MM.1S (cell line): ENCODE measurements around the gene TPX2.

Source experiments
- DNase-seq: peaks from one replicate; pipeline ENCODE4 v3.0.0-alpha.2; 2015
- H2AFZ ChIP-seq: fragments of 300-600 bp; sonication (generic); 2 replicates; pipeline ENCODE4 v1.6.0; 2016; ENCODE audit warnings: antibody characterized with exemption, low read length
- H3F3A ChIP-seq: fragments of 300-600 bp; sonication (generic); 2 replicates; pipeline ENCODE4 v1.6.1; 2016; ENCODE audit warnings: mild to moderate bottlenecking, antibody characterized with exemption, low read length, moderate library complexity, mixed read lengths; ENCODE audit not compliant: insufficient read depth
- H3K27ac ChIP-seq: fragments of 300-600 bp; sonication (generic); 2 replicates; pipeline ENCODE4 v1.5.1; 2016; ENCODE audit warnings: mild to moderate bottlenecking, low read length
- H3K27me3 ChIP-seq: fragments of 300-600 bp; sonication (generic); replicated peaks from 2 replicates; pipeline ENCODE4 v1.6.0; 2016; ENCODE audit warnings: low read length; ENCODE audit not compliant: insufficient read depth
- H3K36me3 ChIP-seq: fragments of 300-600 bp; sonication (generic); replicated peaks from 2 replicates; pipeline ENCODE4 v1.6.1; 2016; ENCODE audit warnings: mild to moderate bottlenecking, low read length, mixed read lengths; ENCODE audit not compliant: insufficient read depth
- H3K4me1 ChIP-seq: fragments of 300-600 bp; sonication (generic); 2 replicates; pipeline ENCODE4 v1.6.1; 2016; ENCODE audit warnings: low read length, mixed read lengths
- H3K4me2 ChIP-seq: fragments of 300-600 bp; sonication (generic); 2 replicates; pipeline ENCODE4 v1.6.0; 2016; ENCODE audit warnings: low read depth, low read length
- H3K4me3 ChIP-seq: fragments of 300-600 bp; sonication (generic); 2 replicates; pipeline ENCODE4 v1.5.1; 2016; ENCODE audit warnings: low read length, mixed read lengths
- H3K79me2 ChIP-seq: fragments of 300-600 bp; sonication (generic); 2 replicates; pipeline ENCODE4 v1.6.1; 2016; ENCODE audit warnings: mixed run types, low read length, mixed read lengths
- H3K9ac ChIP-seq: fragments of 300-600 bp; sonication (generic); 2 replicates; pipeline ENCODE4 v1.6.1; 2016; ENCODE audit warnings: low read length, mixed read lengths
- H3K9me2 ChIP-seq: fragments of 300-600 bp; sonication (generic); replicated peaks from 2 replicates; pipeline ENCODE4 v1.6.1; 2016; ENCODE audit warnings: mild to moderate bottlenecking, low read length, mixed read lengths; ENCODE audit not compliant: insufficient read depth
- H3K9me3 ChIP-seq: fragments of 300-600 bp; sonication (generic); replicated peaks from 2 replicates; pipeline ENCODE4 v1.6.1; 2016; ENCODE audit warnings: mild to moderate bottlenecking, low read length, mixed read lengths; ENCODE audit not compliant: insufficient read depth
- H4K20me1 ChIP-seq: fragments of 300-600 bp; sonication (generic); 2 replicates; pipeline ENCODE4 v1.6.1; 2016; ENCODE audit warnings: mild to moderate bottlenecking, low read length, moderate library complexity, mixed read lengths; ENCODE audit not compliant: insufficient read depth
- CTCF ChIP-seq: fragments of 300-600 bp; sonication (generic); IDR thresholded peaks from 2 replicates; pipeline ENCODE4 v1.5.1; 2016; ENCODE audit warnings: antibody characterized with exemption, low read length, mixed read lengths
- EZH2 ChIP-seq: fragments of 300-600 bp; sonication (generic); optimal IDR thresholded peaks from 2 replicates; pipeline ENCODE3; 2017; ENCODE audit warnings: low read depth, mild to moderate bottlenecking, antibody characterized with exemption, low read length, mixed read lengths
- EZH2phosphoT487 ChIP-seq: fragments of 300-600 bp; sonication (generic); IDR thresholded peaks from 2 replicates; pipeline ENCODE4 v1.6.1; 2018; ENCODE audit warnings: antibody characterized with exemption, low read length

Gene TPX2

GRCh38 chr20:31817461-31817860, 78.4 kb downstream of the TPX2 start:
- no peak overlapping the region for H3K4me2 ChIP-seq
- no peaks in the 10 kb centered on the region for H3K4me1 ChIP-seq
- H3K27me3 ChIP-seq = no peaks in the 10 kb centered on the region; the same call in 1 of the 2 replicates
- no peak for TF ChIP-seq CTCF
- no peak for TF ChIP-seq EZH2
- no peak for TF ChIP-seq EZH2phosphoT487
- H3K36me3 ChIP-seq = no peaks in the 10 kb centered on the region
- no peaks in the 10 kb centered on the region for H3K9me2 ChIP-seq
- H3K4me3 ChIP-seq = no peak overlapping the region
- H3K9me3 ChIP-seq = no peaks in the 10 kb centered on the region
- no peaks in the 10 kb centered on the region for H3K79me2 ChIP-seq
- H3F3A ChIP-seq = no peaks in the 10 kb centered on the region
- no peak overlapping the region for H3K27ac ChIP-seq
- no peak for DNase-seq
- H3K9ac ChIP-seq = no peak overlapping the region
- H4K20me1 ChIP-seq = no peaks in the 10 kb centered on the region
- no peak overlapping the region for H2AFZ ChIP-seq

DNA sequence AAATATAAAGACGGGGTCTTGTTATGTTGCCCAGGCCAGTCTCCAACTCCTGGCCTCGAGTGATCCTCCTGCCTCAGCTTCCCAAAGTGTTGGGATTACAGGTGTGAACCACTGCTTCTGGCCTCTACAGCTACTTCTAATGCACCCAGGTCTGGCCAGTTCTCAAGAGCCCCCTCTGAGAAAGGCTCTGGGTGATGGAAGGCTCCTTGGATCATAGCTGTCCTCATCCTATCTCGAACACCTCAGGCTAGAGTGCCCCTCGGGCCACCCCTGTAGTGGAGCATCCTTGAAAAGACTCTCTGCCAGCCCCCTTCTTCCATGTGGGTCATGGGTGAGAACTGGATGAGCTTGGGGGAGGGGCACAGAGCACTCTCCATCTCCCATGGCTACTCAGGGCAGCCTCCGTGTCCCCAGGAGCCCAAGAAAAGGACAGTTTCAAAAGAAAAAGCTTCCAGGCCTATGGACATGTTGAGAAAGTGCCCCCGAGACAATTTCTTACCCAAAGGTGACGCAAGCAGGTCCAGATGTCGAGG, 79.4 kb downstream of the TPX2 start:
- Histone ChIP-seq H3K79me2 (no peaks in the 10 kb centered on the region), H3K4me1 (peaks cover 6% of the 10 kb centered on the region), H2AFZ (no peak overlapping the region), H3K27me3 (no peaks in the 10 kb centered on the region; the same call in 1 of the 2 replicates), H3K4me2 (no peak overlapping the region), H3K4me3 (no peak overlapping the region), H3K9ac (no peak overlapping the region), H3K9me3 (no peaks in the 10 kb centered on the region), H3K27ac (no peak overlapping the region), H3K36me3 (no peaks in the 10 kb centered on the region), H3K9me2 (no peaks in the 10 kb centered on the region), H3F3A (no peaks in the 10 kb centered on the region), H4K20me1 (no peaks in the 10 kb centered on the region)
- TF ChIP-seq EZH2phosphoT487 = no peak
- TF ChIP-seq CTCF = no peak
- TF ChIP-seq EZH2 = no peak
- DNase-seq = no peak

- no peak within 1 kb of the TSS for H2AFZ ChIP-seq
- TF ChIP-seq EZH2 (no peak), EZH2phosphoT487 (no peak), CTCF (no peak)
- H3K9me2 ChIP-seq = no peaks in the 10 kb centered on the region
- no peaks in the 10 kb centered on the region for H3K79me2 ChIP-seq
- no peaks in the 10 kb centered on the region for H3K9me3 ChIP-seq
- H3K4me1 ChIP-seq = peaks cover 14% of the 10 kb centered on the region
- no peak within 1 kb of the TSS for H3K4me2 ChIP-seq
- H3K4me3 ChIP-seq = no peak within 1 kb of the TSS
- no peak for DNase-seq
- no peaks in the 10 kb centered on the region; the same call in 1 of the 2 replicates for H3K27me3 ChIP-seq
- H4K20me1 ChIP-seq = no peaks in the 10 kb centered on the region
- no peak within 1 kb of the TSS for H3K9ac ChIP-seq
- H3F3A ChIP-seq = no peaks in the 10 kb centered on the region
- H3K36me3 ChIP-seq = no peaks in the 10 kb centered on the region
- no peak within 1 kb of the TSS for H3K27ac ChIP-seq
Measured at GRCh38 chr20:31819083-31819784, 80.1 kb downstream of the TPX2 start, which contains the start of gene MYLK2. TSS of gene MYLK2 (plus strand) at chr20:31819356. CDS start at chr20:31819581, 225 bp downstream.
